Measurements from ENCODE around the gene WDR81.
"Not testable (repeated sequence)": the region's sequence is repeated elsewhere in the genome, so short reads cannot be mapped to it uniquely, and the experiment has no call there.

Gene WDR81

GRCh38 chr17:1716912-1717695 is 7.4 kb upstream of the WDR81 start:
- DNase-seq (ENCODE audit: extremely low spot score): peak; percentile 83
- POLR2A ChIA-PET: interaction anchor here (0.6 to 3.2 kb wide), 25 partner anchors 9 to 488 kb away, joined by 3 to 29 read pairs (median 3); partner anchors contain the start of genes PRPF8, RILP, RPA1 and SERPINF1
- CTCF ChIA-PET: interaction anchor here (0.6 to 1.2 kb wide), 6 partner anchors 33 to 873 kb away, joined by 3 read pairs; partner anchors contain the start of gene RTN4RL1
- TF ChIP-seq FOXM1 (IDR thresholded peaks at IDR 0.05; ENCODE audit: borderline replicate concordance): no peak
- TF ChIP-seq, protein P1, sequence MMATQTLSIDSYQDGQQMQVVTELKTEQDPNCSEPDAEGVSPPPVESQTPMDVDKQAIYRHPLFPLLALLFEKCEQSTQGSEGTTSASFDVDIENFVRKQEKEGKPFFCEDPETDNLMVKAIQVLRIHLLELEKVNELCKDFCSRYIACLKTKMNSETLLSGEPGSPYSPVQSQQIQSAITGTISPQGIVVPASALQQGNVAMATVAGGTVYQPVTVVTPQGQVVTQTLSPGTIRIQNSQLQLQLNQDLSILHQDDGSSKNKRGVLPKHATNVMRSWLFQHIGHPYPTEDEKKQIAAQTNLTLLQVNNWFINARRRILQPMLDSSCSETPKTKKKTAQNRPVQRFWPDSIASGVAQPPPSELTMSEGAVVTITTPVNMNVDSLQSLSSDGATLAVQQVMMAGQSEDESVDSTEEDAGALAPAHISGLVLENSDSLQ (IDR thresholded peaks at IDR 0.05): 0 out of 2 replicates have a peak, but pooled peaks have one; percentile 9
- TF ChIP-seq L3MBTL2 (conservative IDR thresholded peaks at IDR 0.05): 0 out of 2 replicates have a peak, but pooled peaks have one; percentile 29
- no peak for TF ChIP-seq TARDBP (IDR thresholded peaks at IDR 0.05)

DNA sequence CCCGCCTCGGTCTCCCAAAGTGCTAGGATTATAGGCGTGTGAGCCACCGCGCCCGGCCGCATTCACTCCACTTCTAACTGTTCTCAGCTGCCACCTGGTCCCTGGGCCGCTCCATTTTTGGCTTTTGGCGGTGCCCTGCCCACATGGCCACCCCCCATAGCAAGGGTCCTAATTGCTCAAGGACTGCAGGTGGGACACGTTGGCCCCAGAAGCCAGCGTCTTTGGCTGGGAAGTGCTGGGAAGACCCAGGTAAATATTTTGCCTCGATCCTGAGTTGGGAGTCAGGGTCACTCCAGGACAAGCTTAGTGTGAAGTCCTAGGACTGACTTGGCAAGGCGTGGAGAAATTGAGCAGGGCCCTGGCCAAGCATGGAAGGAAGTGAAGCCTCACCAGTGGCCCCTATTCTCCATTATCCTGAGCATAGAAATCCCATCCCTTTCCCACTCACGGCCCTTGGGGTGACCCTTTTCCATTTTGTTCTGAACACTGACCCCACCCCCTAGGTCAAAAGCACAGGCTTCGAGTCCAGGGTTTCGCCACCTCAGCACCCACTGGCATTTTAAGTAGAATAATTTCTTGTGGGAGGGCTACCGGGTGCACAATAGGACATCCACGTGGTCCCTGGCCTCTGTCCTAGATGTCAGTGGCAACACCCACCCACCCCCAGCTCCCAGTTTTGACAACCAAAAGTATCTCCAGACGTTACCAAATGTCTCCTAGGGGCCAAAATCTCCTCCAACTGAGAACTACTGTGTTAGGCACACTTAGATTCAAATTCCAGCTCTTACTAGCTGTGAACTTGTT is 5.9 kb upstream of the WDR81 start:
- ChIA-PET POLR2A (interaction anchor here (3.2 kb wide), 1 partner anchor 111 kb away, joined by 29 read pairs; the partner anchor contains the start of genes RPA1 and SMYD4), CTCF (interaction anchor here (0.7 kb wide), 1 partner anchor 139 kb away, joined by 4 read pairs; no protein-coding TSS in a partner anchor)
- DNase-seq (ENCODE audit: extremely low spot score): no peak
- TF ChIP-seq ARNT (IDR thresholded peaks at IDR 0.05) (no peak), TARDBP (IDR thresholded peaks at IDR 0.05) (no peak), L3MBTL2 (conservative IDR thresholded peaks at IDR 0.05) (no peak), ZNF384 (IDR thresholded peaks at IDR 0.05) (no peak), FOXA1 (IDR thresholded peaks at IDR 0.05) (no peak), NFRKB (IDR thresholded peaks at IDR 0.05) (no peak), SUZ12 (IDR thresholded peaks at IDR 0.05) (no peak), LEF1 (IDR thresholded peaks at IDR 0.05; ENCODE audit: borderline replicate concordance) (no peak), CTBP1 (IDR thresholded peaks at IDR 0.05; ENCODE audit: borderline replicate concordance) (no peak), FOXK2 (IDR thresholded peaks at IDR 0.05) (no peak), SP1 (IDR thresholded peaks at IDR 0.05) (no peak), HDGF (IDR thresholded peaks at IDR 0.05; ENCODE audit: borderline replicate concordance) (no peak), ELF4 (IDR thresholded peaks at IDR 0.05) (no peak), FOXM1 (IDR thresholded peaks at IDR 0.05; ENCODE audit: borderline replicate concordance) (no peak)
- TF ChIP-seq, protein P1 (IDR thresholded peaks at IDR 0.05): no peak

GRCh38 chr17:1720856-1721386 is 3.6 kb upstream of the WDR81 start:
- TF ChIP-seq FOXM1 (IDR thresholded peaks at IDR 0.05; ENCODE audit: borderline replicate concordance): no peak
- no peak for TF ChIP-seq CTBP1 (IDR thresholded peaks at IDR 0.05; ENCODE audit: borderline replicate concordance)
- no peak for TF ChIP-seq ZNF384 (IDR thresholded peaks at IDR 0.05)
- no peak for TF ChIP-seq ELF4 (IDR thresholded peaks at IDR 0.05)
- TF ChIP-seq BHLHE40 (IDR thresholded peaks at IDR 0.05; ENCODE audit: borderline replicate concordance): no peak
- TF ChIP-seq ARNT (IDR thresholded peaks at IDR 0.05): no peak
- no peak for TF ChIP-seq HDGF (IDR thresholded peaks at IDR 0.05; ENCODE audit: borderline replicate concordance)
- POLR2A ChIA-PET: interaction anchor here (1.0 kb wide), 1 partner anchor 108 kb away, joined by 3 read pairs; no protein-coding TSS in a partner anchor
- CTCF ChIA-PET: interaction anchor here (0.6 to 1.6 kb wide), 8 partner anchors 8 to 144 kb away, joined by 3 to 8 read pairs (median 4); partner anchors contain the start of gene SERPINF1
- DNase-seq (ENCODE audit: extremely low spot score): peak; percentile 48

DNA sequence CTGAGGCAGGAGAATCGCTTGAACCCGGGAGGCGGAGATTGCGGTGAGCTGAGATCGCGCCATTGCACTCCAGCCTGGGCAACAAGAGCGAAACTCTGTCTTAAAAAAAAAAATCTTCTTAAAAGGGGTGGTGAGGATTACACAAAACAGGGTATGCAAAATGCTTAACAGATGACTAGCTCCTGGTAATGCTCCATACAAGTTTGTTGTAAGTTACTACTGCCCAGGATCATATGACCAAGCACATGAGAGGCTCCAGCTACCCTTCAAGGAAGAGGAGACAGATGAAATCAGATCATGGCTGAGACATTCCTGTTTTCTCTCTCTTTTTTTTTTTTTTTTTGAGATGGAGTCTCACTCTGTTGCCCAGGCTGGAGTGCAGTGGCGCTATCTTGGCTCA is 2.5 kb upstream of the WDR81 start:
- CTCF ChIA-PET: interaction anchor here (0.6 to 1.6 kb wide), 5 partner anchors 9 to 143 kb away, joined by 3 to 8 read pairs (median 4); no protein-coding TSS in a partner anchor
- not testable (repeated sequence) for DNase-seq (ENCODE audit: extremely low spot score)
- POLR2A ChIA-PET: interaction anchor here (0.6 kb wide), 1 partner anchor 266 kb away, joined by 4 read pairs; the partner anchor contains the start of gene CRK

GRCh38 chr17:1724869-1725641 is 551 bp downstream of the WDR81 start:
- DNase-seq (ENCODE audit: extremely low spot score): peak; percentile 31

More at GRCh38 chr17:1724869-1725641, 551 bp downstream of the WDR81 start:
- TF ChIP-seq ELF4 (IDR thresholded peaks at IDR 0.05) (no peak), TARDBP (IDR thresholded peaks at IDR 0.05) (no peak), HDGF (IDR thresholded peaks at IDR 0.05; ENCODE audit: borderline replicate concordance) (no peak)
- POLR2A ChIA-PET: interaction anchor here (0.6 to 2.2 kb wide), 3 partner anchors 8 to 45 kb away, joined by 3 to 10 read pairs (median 3); no protein-coding TSS in a partner anchor
- CTCF ChIA-PET: no interaction called here
